ENCODE measurements around the gene OLFM4.

OLFM4 gene

DNA sequence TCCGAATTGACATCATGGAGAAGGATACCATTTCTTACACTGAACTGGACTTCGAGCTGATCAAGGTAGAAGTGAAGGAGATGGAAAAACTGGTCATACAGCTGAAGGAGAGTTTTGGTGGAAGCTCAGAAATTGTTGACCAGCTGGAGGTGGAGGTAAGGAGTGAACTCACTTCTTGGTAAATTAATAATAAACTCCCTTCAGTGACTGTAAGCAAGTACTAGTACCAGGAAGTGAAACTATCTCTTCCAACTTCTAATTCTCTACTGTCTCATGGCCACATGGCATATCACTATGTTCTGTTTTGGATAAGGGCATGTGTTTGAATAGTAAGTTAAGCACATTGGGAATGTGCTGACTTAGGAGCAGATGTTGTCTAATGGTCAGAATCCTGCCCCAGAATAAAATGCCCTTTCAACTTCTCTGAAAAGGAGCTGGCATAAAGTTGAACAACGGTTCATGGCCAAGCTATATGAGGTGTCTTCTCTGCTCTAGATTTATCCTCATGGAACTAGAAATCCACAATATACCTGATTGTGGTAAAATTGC is 13.4 kb downstream of the OLFM4 start:
- TF ChIP-seq ESRRG (CRISPR knock-in tag; IDR thresholded peaks at IDR 0.05): no peak
- no peak for TF ChIP-seq ISL1 (CRISPR knock-in tag; IDR thresholded peaks at IDR 0.05)
- TF ChIP-seq GLIS3 (CRISPR knock-in tag; IDR thresholded peaks at IDR 0.05): no peak
- TF ChIP-seq, protein P1, sequence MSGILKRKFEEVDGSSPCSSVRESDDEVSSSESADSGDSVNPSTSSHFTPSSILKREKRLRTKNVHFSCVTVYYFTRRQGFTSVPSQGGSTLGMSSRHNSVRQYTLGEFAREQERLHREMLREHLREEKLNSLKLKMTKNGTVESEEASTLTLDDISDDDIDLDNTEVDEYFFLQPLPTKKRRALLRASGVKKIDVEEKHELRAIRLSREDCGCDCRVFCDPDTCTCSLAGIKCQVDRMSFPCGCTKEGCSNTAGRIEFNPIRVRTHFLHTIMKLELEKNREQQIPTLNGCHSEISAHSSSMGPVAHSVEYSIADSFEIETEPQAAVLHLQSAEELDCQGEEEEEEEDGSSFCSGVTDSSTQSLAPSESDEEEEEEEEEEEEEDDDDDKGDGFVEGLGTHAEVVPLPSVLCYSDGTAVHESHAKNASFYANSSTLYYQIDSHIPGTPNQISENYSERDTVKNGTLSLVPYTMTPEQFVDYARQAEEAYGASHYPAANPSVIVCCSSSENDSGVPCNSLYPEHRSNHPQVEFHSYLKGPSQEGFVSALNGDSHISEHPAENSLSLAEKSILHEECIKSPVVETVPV (CRISPR knock-in tag; IDR thresholded peaks at IDR 0.05): no peak
- no peak for TF ChIP-seq CSDC2 (CRISPR knock-in tag; IDR thresholded peaks at IDR 0.05)
- TF ChIP-seq ZFP30 (CRISPR knock-in tag; IDR thresholded peaks at IDR 0.05): no peak
- TF ChIP-seq, protein P2, sequence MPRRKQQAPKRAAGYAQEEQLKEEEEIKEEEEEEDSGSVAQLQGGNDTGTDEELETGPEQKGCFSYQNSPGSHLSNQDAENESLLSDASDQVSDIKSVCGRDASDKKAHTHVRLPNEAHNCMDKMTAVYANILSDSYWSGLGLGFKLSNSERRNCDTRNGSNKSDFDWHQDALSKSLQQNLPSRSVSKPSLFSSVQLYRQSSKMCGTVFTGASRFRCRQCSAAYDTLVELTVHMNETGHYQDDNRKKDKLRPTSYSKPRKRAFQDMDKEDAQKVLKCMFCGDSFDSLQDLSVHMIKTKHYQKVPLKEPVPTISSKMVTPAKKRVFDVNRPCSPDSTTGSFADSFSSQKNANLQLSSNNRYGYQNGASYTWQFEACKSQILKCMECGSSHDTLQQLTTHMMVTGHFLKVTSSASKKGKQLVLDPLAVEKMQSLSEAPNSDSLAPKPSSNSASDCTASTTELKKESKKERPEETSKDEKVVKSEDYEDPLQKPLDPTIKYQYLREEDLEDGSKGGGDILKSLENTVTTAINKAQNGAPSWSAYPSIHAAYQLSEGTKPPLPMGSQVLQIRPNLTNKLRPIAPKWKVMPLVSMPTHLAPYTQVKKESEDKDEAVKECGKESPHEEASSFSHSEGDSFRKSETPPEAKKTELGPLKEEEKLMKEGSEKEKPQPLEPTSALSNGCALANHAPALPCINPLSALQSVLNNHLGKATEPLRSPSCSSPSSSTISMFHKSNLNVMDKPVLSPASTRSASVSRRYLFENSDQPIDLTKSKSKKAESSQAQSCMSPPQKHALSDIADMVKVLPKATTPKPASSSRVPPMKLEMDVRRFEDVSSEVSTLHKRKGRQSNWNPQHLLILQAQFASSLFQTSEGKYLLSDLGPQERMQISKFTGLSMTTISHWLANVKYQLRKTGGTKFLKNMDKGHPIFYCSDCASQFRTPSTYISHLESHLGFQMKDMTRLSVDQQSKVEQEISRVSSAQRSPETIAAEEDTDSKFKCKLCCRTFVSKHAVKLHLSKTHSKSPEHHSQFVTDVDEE (CRISPR knock-in tag; IDR thresholded peaks at IDR 0.05): no peak
- no peak for TF ChIP-seq OSR1 (CRISPR knock-in tag; IDR thresholded peaks at IDR 0.05)
- TF ChIP-seq TOX (CRISPR knock-in tag; IDR thresholded peaks at IDR 0.05; ENCODE audit: borderline replicate concordance): no peak
- no peak for TF ChIP-seq TCF4 (CRISPR knock-in tag; IDR thresholded peaks at IDR 0.05; ENCODE audit: borderline replicate concordance)
- TF ChIP-seq ZFP3 (CRISPR knock-in tag; IDR thresholded peaks at IDR 0.05): no peak
- TF ChIP-seq SNAI2 (CRISPR knock-in tag; IDR thresholded peaks at IDR 0.05): no peak
- TF ChIP-seq RARB (CRISPR knock-in tag; IDR thresholded peaks at IDR 0.05): no peak
- no peak for TF ChIP-seq ZNF70 (CRISPR knock-in tag; IDR thresholded peaks at IDR 0.05)
- no peak for ATAC-seq

DNA sequence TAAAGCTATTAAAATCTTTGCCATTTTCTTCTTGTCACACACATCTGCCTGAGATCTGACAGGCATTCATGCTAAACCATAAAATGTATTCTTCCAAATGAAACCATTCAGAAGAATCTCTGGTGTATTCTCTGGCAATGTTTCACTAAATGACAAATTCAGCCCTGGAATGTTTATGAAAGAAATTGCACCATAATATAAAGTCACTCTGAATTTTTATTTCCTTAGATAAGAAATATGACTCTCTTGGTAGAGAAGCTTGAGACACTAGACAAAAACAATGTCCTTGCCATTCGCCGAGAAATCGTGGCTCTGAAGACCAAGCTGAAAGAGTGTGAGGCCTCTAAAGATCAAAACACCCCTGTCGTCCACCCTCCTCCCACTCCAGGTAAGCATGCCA is 14.3 kb downstream of the OLFM4 start:
- ATAC-seq: no peak
- TF ChIP-seq ZC3H10 (CRISPR knock-in tag; IDR thresholded peaks at IDR 0.05) (no peak), BACH2 (CRISPR knock-in tag; IDR thresholded peaks at IDR 0.05; ENCODE audit: borderline replicate concordance) (no peak), GLIS3 (CRISPR knock-in tag; IDR thresholded peaks at IDR 0.05) (no peak), ZNF70 (CRISPR knock-in tag; IDR thresholded peaks at IDR 0.05) (no peak), ZNF565 (CRISPR knock-in tag; conservative IDR thresholded peaks at IDR 0.05; ENCODE audit: low read depth) (no peak), RARB (CRISPR knock-in tag; IDR thresholded peaks at IDR 0.05) (no peak), ZNF8 (CRISPR knock-in tag; IDR thresholded peaks at IDR 0.05) (no peak)
- TF ChIP-seq, protein P3, sequence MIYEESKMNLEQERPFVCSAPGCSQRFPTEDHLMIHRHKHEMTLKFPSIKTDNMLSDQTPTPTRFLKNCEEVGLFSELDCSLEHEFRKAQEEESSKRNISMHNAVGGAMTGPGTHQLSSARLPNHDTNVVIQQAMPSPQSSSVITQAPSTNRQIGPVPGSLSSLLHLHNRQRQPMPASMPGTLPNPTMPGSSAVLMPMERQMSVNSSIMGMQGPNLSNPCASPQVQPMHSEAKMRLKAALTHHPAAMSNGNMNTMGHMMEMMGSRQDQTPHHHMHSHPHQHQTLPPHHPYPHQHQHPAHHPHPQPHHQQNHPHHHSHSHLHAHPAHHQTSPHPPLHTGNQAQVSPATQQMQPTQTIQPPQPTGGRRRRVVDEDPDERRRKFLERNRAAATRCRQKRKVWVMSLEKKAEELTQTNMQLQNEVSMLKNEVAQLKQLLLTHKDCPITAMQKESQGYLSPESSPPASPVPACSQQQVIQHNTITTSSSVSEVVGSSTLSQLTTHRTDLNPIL (CRISPR knock-in tag; IDR thresholded peaks at IDR 0.05; ENCODE audit: low read depth): no peak
- TF ChIP-seq, protein P2 (CRISPR knock-in tag; IDR thresholded peaks at IDR 0.05): no peak

DNA sequence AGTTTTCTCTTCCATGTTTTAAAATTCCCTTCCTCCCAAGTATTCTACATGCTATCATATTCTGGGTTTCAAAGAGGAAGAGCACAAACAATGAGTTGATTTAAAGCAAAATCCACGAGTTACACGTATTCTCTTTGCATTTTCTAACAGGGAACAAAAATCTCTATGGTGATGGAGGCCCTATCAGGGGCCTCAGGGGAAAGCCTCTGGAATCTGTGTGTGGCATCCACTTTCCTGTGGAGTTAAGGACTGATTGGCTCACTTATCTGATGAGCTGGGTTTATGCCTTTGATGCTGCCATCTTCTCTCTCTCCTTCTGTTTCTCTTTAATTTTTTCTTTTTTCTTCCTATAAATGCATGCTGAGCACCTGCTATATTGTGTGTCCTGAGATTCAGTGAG is 14.8 kb downstream of the OLFM4 start:
- ATAC-seq: no peak
- TF ChIP-seq TOX (CRISPR knock-in tag; IDR thresholded peaks at IDR 0.05; ENCODE audit: borderline replicate concordance): no peak
- no peak for TF ChIP-seq ZC3H10 (CRISPR knock-in tag; IDR thresholded peaks at IDR 0.05)
- no peak for TF ChIP-seq PPARA (CRISPR knock-in tag; IDR thresholded peaks at IDR 0.05; ENCODE audit: borderline replicate concordance)
- TF ChIP-seq ARNTL (CRISPR knock-in tag; IDR thresholded peaks at IDR 0.05; ENCODE audit: borderline replicate concordance, low read depth): no peak
- TF ChIP-seq, protein P4, sequence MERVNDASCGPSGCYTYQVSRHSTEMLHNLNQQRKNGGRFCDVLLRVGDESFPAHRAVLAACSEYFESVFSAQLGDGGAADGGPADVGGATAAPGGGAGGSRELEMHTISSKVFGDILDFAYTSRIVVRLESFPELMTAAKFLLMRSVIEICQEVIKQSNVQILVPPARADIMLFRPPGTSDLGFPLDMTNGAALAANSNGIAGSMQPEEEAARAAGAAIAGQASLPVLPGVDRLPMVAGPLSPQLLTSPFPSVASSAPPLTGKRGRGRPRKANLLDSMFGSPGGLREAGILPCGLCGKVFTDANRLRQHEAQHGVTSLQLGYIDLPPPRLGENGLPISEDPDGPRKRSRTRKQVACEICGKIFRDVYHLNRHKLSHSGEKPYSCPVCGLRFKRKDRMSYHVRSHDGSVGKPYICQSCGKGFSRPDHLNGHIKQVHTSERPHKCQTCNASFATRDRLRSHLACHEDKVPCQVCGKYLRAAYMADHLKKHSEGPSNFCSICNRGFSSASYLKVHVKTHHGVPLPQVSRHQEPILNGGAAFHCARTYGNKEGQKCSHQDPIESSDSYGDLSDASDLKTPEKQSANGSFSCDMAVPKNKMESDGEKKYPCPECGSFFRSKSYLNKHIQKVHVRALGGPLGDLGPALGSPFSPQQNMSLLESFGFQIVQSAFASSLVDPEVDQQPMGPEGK (CRISPR knock-in tag; IDR thresholded peaks at IDR 0.05; ENCODE audit: borderline replicate concordance): no peak
- TF ChIP-seq, protein P5, sequence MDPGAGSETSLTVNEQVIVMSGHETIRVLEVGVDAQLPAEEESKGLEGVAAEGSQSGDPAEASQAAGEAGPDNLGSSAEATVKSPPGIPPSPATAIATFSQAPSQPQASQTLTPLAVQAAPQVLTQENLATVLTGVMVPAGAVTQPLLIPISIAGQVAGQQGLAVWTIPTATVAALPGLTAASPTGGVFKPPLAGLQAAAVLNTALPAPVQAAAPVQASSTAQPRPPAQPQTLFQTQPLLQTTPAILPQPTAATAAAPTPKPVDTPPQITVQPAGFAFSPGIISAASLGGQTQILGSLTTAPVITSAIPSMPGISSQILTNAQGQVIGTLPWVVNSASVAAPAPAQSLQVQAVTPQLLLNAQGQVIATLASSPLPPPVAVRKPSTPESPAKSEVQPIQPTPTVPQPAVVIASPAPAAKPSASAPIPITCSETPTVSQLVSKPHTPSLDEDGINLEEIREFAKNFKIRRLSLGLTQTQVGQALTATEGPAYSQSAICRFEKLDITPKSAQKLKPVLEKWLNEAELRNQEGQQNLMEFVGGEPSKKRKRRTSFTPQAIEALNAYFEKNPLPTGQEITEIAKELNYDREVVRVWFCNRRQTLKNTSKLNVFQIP (CRISPR knock-in tag; IDR thresholded peaks at IDR 0.05; ENCODE audit: borderline replicate concordance, low read depth): no peak
- TF ChIP-seq, protein P1 (CRISPR knock-in tag; IDR thresholded peaks at IDR 0.05): no peak
- no peak for TF ChIP-seq BACH2 (CRISPR knock-in tag; IDR thresholded peaks at IDR 0.05; ENCODE audit: borderline replicate concordance)
- TF ChIP-seq ZNF8 (CRISPR knock-in tag; IDR thresholded peaks at IDR 0.05): no peak
- no peak for TF ChIP-seq ZNF565 (CRISPR knock-in tag; conservative IDR thresholded peaks at IDR 0.05; ENCODE audit: low read depth)
- TF ChIP-seq OSR1 (CRISPR knock-in tag; IDR thresholded peaks at IDR 0.05): no peak

Measured in SK-N-SH treated with all-trans-retinoic acid at 6 μM for 48 hours (cell line).